GM12878 (cell line): ENCODE data around the gene NEGR1. TPM values are rescaled to one million over a fixed set of nuclear protein-coding genes. Genes with fewer than 3 reads are reported as not detected.

Experiments
- ATAC-seq: fragments of 200-7000 bp; cut with Tn5 transposase; 3 replicates; pipeline ENCODE4 v1.9.1; 2020; ENCODE audit warnings: mild to moderate bottlenecking, moderate library complexity
- BruUV-seq: library from RNA; stranded (reverse); fragments of 400-500 nt; replicated peaks from 2 replicates; lab custom pipeline; 2021; lab: Mats Ljungman, UMichigan
- CTCF ChIA-PET: fragments of 300-600 bp; sonication (Branson Sonifier 250); formaldehyde crosslinking; extraction: SDS; loops from one replicate; lab custom pipeline; 2021; ENCODE audit warnings: inconsistent platforms; lab: Yijun Ruan, JAX
- POLR2A ChIA-PET: fragments of 350-600 bp; formaldehyde crosslinking; extraction: SDS; loops from one replicate; lab custom pipeline; 2021; ENCODE audit warnings: inconsistent platforms; lab: Charles Lee
- RAD21 ChIA-PET: fragments of 300-600 bp; sonication (Branson Sonifier 250); formaldehyde crosslinking; loops from one replicate; lab custom pipeline; 2023; ENCODE audit warnings: antibody characterized with exemption; ENCODE audit not compliant: unreplicated experiment; lab: Charles Lee
- SMC1A ChIA-PET: fragments of 300-600 bp; sonication (Branson Sonifier 250); formaldehyde crosslinking; loops from one replicate; lab custom pipeline; 2023; ENCODE audit not compliant: unreplicated experiment, uncharacterized antibody; lab: Charles Lee
- DNase-seq: peaks from one replicate; pipeline ENCODE4 v3.0.0-alpha.2; 2011; ENCODE audit warnings: low read depth, low spot score
- FAIRE-seq: peaks from 3 replicates; lab custom pipeline; 2011; peaks lifted over from hg19 to GRCh38; lab: Jason Lieb, UNC
- H2AFZ ChIP-seq: 2 replicates; pipeline ENCODE4 v1.6.0; 2011; ENCODE audit warnings: low read depth, low read length, control low read depth; ENCODE audit not compliant: control insufficient read depth
- H3K27ac ChIP-seq: 2 replicates; pipeline ENCODE4 v1.5.1; 2011; ENCODE audit warnings: control low read depth; ENCODE audit not compliant: control insufficient read depth, insufficient read depth
- H3K27me3 ChIP-seq, 2 experiments: replicated peaks in 1 of 2; 2 replicates each; pipeline versions ENCODE4 v1.6.0 to v1.6.1; 2011; ENCODE audit warnings: low read length in 1 of 2; ENCODE audit not compliant: control insufficient read depth in 2 of 2, insufficient read depth in 2 of 2
- H3K36me3 ChIP-seq, 2 experiments: 2 replicates each; pipeline ENCODE4 v1.5.1; 2011; ENCODE audit warnings: low read length in 1 of 2; ENCODE audit not compliant: control insufficient read depth in 2 of 2, insufficient read depth in 2 of 2
- H3K4me1 ChIP-seq: 2 replicates; pipeline ENCODE4 v1.6.1; 2011; ENCODE audit warnings: mild to moderate bottlenecking, low read length, moderate library complexity, mixed read lengths; ENCODE audit not compliant: control insufficient read depth, insufficient read depth
- H3K4me2 ChIP-seq: 2 replicates; pipeline ENCODE4 v1.6.0; 2011; ENCODE audit warnings: control low read depth; ENCODE audit not compliant: control insufficient read depth, insufficient read depth
- H3K4me3 ChIP-seq: fragments of 200-600 bp; sonication (generic); 2 replicates; pipeline ENCODE4 v1.5.1; 2016
- H3K79me2 ChIP-seq: 2 replicates; pipeline ENCODE4 v1.6.0; 2011; ENCODE audit warnings: low read length; ENCODE audit not compliant: control insufficient read depth, insufficient read depth
- H3K9ac ChIP-seq: 2 replicates; pipeline ENCODE4 v1.8.0; 2011; ENCODE audit warnings: low read length, control low read depth, mixed read lengths; ENCODE audit not compliant: control insufficient read depth, insufficient read depth
- H3K9me3 ChIP-seq: replicated peaks from 3 replicates; pipeline ENCODE4 v1.5.1; 2011; ENCODE audit warnings: mild to moderate bottlenecking, low read length; ENCODE audit not compliant: control insufficient read depth, insufficient read depth
- H4K20me1 ChIP-seq: 2 replicates; pipeline ENCODE4 v1.6.0; 2011; ENCODE audit not compliant: control insufficient read depth, insufficient read depth
- BRCA1 ChIP-seq: IDR thresholded peaks from 2 replicates; pipeline ENCODE4 v1.6.1; 2011; ENCODE audit warnings: low read depth, low read length, improper control_type of control experiment
- CBX3 ChIP-seq: fragments of 200-600 bp; sonication (generic); IDR thresholded peaks from 2 replicates; pipeline ENCODE4 v1.6.1; 2016; ENCODE audit warnings: low read depth, borderline replicate concordance
- CEBPB ChIP-seq, 2 experiments: fragments of 150-350 bp in 1 of 2; IDR thresholded peaks; 2 replicates each; pipeline ENCODE4 v1.6.1; 2012 to 2014; ENCODE audit warnings: low read depth in 2 of 2, low read length in 2 of 2, borderline replicate concordance in 1 of 2, inconsistent platforms in 1 of 2
- CUX1 ChIP-seq: IDR thresholded peaks from 2 replicates; pipeline ENCODE4 v1.6.1; 2012; ENCODE audit warnings: improper control_type of control experiment, low read depth, low read length; ENCODE audit not compliant: insufficient replicate concordance
- E4F1 ChIP-seq: fragments of 450-650 bp; IDR thresholded peaks from 2 replicates; pipeline ENCODE4 v1.6.1; 2018; ENCODE audit warnings: borderline replicate concordance, mild to moderate bottlenecking; ENCODE audit not compliant: partially characterized antibody
- NFYB ChIP-seq: IDR thresholded peaks from 2 replicates; pipeline ENCODE4 v1.6.1; 2011; ENCODE audit warnings: low read depth, mild to moderate bottlenecking, low read length, improper control_type of control experiment, moderate library complexity; ENCODE audit not compliant: insufficient read depth
- NR2C1 ChIP-seq: fragments of 450-650 bp; IDR thresholded peaks from 2 replicates; pipeline ENCODE4 v1.6.1; 2017; ENCODE audit warnings: antibody characterized with exemption, mild to moderate bottlenecking, moderate library complexity
- NR2F1 ChIP-seq: fragments of 450-650 bp; conservative IDR thresholded peaks from 2 replicates; pipeline ENCODE4 v1.6.1; 2017; ENCODE audit warnings: mild to moderate bottlenecking
- PKNOX1 ChIP-seq: fragments of 450-650 bp; IDR thresholded peaks from 2 replicates; pipeline ENCODE4 v1.6.1; 2016; ENCODE audit warnings: mild to moderate bottlenecking
- SMAD5 ChIP-seq: IDR thresholded peaks from 2 replicates; pipeline ENCODE4 v1.6.1; 2016; ENCODE audit warnings: antibody characterized with exemption, low read depth
- SMARCA5 ChIP-seq: fragments of 450-650 bp; IDR thresholded peaks from 2 replicates; pipeline ENCODE4 v1.6.1; 2017; ENCODE audit warnings: mild to moderate bottlenecking
- STAT3 ChIP-seq: IDR thresholded peaks from 2 replicates; pipeline ENCODE4 v1.6.1; 2011; ENCODE audit warnings: low read depth, low read length, improper control_type of control experiment
- TCF3 ChIP-seq: IDR thresholded peaks from 2 replicates; pipeline ENCODE4 v1.6.1; 2012; ENCODE audit warnings: low read depth, mild to moderate bottlenecking, low read length, borderline replicate concordance; ENCODE audit not compliant: insufficient read depth
- WGBS: methylation state at CpG from one replicate; pipeline ENCODE4 v1.1.6; 2016; ENCODE audit warnings: low lambda C conversion rate; ENCODE audit not compliant: insufficient replicate concordance, insufficient coverage; ENCODE audit errors: missing lambda C conversion rate; 5-methylcytosine and 5-hydroxymethylcytosine counted together
- in situ Hi-C: fragments of 300-500 bp; cut with MboI; formaldehyde crosslinking; loops from 9 replicates; pipeline ENCODE4 v1.14.3; 2018; ENCODE audit warnings: mixed read lengths
- intact Hi-C: fragments of 100-400 bp; cut with micrococcal nuclease; formaldehyde crosslinking; loops from one replicate; pipeline ENCODE4 v1.14.2; 2022; ENCODE audit not compliant: unreplicated experiment
- polyA plus RNA-seq, 11 experiments: library from polyadenylated mRNA; depleted of rRNA in 4 of 11; unstranded in 6 of 11; stranded (reverse) in 5 of 11; fragments of >200 nt; fragmentation: Nextera tagmentation in 4 of 11; fragmentation: Illumina TruSeq in 1 of 11; extraction: Ambion mirVana in 4 of 11; extraction: Trizol in 1 of 11; gene quantifications; 1 replicate in 1 of 11; 2 replicates in 10 of 11; pipeline versions ENCODE4 v1.2.1 to v1.2.3, GENCODE V29; 2011 to 2016; ENCODE audit warnings: inconsistent platforms in 2 of 11, missing spikeins in 2 of 11, low read depth in 1 of 11
- total RNA-seq, 4 experiments: library from RNA; depleted of rRNA in 3 of 4; stranded (reverse); fragments of >200 nt in 3 of 4; fragmentation: Illumina TruSeq in 1 of 4; extraction: Trizol in 1 of 4; gene quantifications; 2 replicates each; pipeline versions ENCODE4 v1.2.1 to v1.2.3, GENCODE V29; 2013 to 2021

The NEGR1 gene
- total and polyA plus RNA-seq, 10 of the 15 experiments (the other 5 are each of a cell fraction or from before 2014, with no cell fraction given), result under 0.01 to 0.03 (median 0.01) TPM; not detected in 7

GRCh38 chr1:71914626-71915025 is 367.7 kb downstream of the NEGR1 start (continued):
- TF ChIP-seq CEBPB (IDR thresholded peaks at IDR 0.05; ENCODE audit: borderline replicate concordance in 1 of 2, low read depth in 2 of 2, low read length in 2 of 2) (no peak), CBX3 (no peak), PKNOX1 (no peak), NR2C1 (no peak), NR2F1 (no peak)

GRCh38 chr1:71908871-71909390 is 373.4 kb downstream of the NEGR1 start:
- Histone ChIP-seq H3K4me3 (no peak overlapping the region), H3K79me2 (no peaks in the 10 kb centered on the region), H3K4me2 (no peak overlapping the region), H3K4me1 (no peaks in the 10 kb centered on the region), H3K9ac (no peak overlapping the region), H2AFZ (no peak overlapping the region), H3K9me3 (no peaks in the 10 kb centered on the region), H3K27me3 (no peaks in the 10 kb centered on the region), H3K27ac (no peak overlapping the region), H4K20me1 (no peaks in the 10 kb centered on the region), H3K36me3 (no peaks in the 10 kb centered on the region)
- BruUV-seq, result no TSS peak
- no peak for ATAC-seq
- TF ChIP-seq SMAD5 (no peak), NFYB (no peak), BRCA1 (no peak), TCF3 (no peak), STAT3 (no peak), SMARCA5 (no peak), E4F1 (no peak), CUX1 (no peak)
- SMC1A ChIA-PET, result no interaction called here
- CTCF ChIA-PET, result no interaction called here
- WGBS, result 18% methylated on average over 1 of the region's 1 CpG
- POLR2A ChIA-PET, result no interaction called here
- no peak for FAIRE-seq
- DNase-seq, result no peak
- in situ Hi-C loops, result no loop called here
- RAD21 ChIA-PET, result no interaction called here
- intact Hi-C loops, result no loop called here
